Stomach (tissue), 4 donors: ENCODE measurements around the gene FGF18.

Experiments
- CTCF ChIP-seq, 7 experiments: fragments of 450-650 bp in 4 of 7; fragments of 200-600 bp in 3 of 7; sonication (generic) in 3 of 7; IDR thresholded peaks; one replicate each; pipeline ENCODE4 v1.5.1; 2016 to 2019; ENCODE audit warnings: antibody characterized with exemption in 7 of 7, control low read depth in 2 of 7, mild to moderate bottlenecking in 1 of 7
- EP300 ChIP-seq: sonication (generic); formaldehyde crosslinking; IDR thresholded peaks from one replicate; pipeline ENCODE4 v1.6.1; 2017; ENCODE audit warnings: antibody characterized with exemption
- POLR2A ChIP-seq, 4 donors: fragments of 450-650 bp; IDR thresholded peaks; one replicate each; pipeline ENCODE4 v1.6.1; 2016; ENCODE audit warnings: antibody characterized with exemption in 4 of 4, control low read depth in 2 of 4, mild to moderate bottlenecking in 1 of 4, moderate library complexity in 1 of 4

GRCh38 chr5:171450423-171451331 is 31.2 kb downstream of the FGF18 start:
- TF ChIP-seq EP300 (no peak), POLR2A (IDR thresholded peaks at IDR 0.05) (no peak), CTCF (IDR thresholded peaks at IDR 0.05) (no peak)
